Measurements from ENCODE around the gene DOK5.
"Not testable (repeated sequence)": the region's sequence is repeated elsewhere in the genome, so short reads cannot be mapped to it uniquely, and the experiment has no call there.

Gene DOK5

GRCh38 chr20:54475334-54476168 is at the start of gene DOK5:
DOK5 (plus strand) TSS chr20:54475593; CDS start chr20:54475947, 354 bp downstream.
- peak; percentile 4 to 33 (median 11) for DNase-seq

- DNase-seq: no peak
These were observed 46.0 kb upstream of the DOK5 start for GRCh38 chr20:54429364-54429763.

- no peak for DNase-seq
These were observed 44.0 kb upstream of the DOK5 start for GRCh38 chr20:54431156-54431944.

GRCh38 chr20:54432966-54433365 is 42.4 kb upstream of the DOK5 start:
- no peak for DNase-seq

- peak; percentile 4 to 58 (median 11) for DNase-seq
These were observed 41.8 kb upstream of the DOK5 start for GRCh38 chr20:54433636-54434035.

GRCh38 chr20:54434196-54434595 is 41.2 kb upstream of the DOK5 start:
- no peak for DNase-seq

- peak in 1 of 3 experiments; percentile 87 for DNase-seq
These were observed 40.4 kb upstream of the DOK5 start for GRCh38 chr20:54435015-54435414.

GRCh38 chr20:54436410-54436809 is 39.0 kb upstream of the DOK5 start:
- not testable (repeated sequence) for DNase-seq

- DNase-seq: no peak
These were observed 37.2 kb upstream of the DOK5 start for GRCh38 chr20:54438166-54438565.

- no peak for DNase-seq
These were observed 25.2 kb upstream of the DOK5 start for GRCh38 chr20:54450207-54450606.

- DNase-seq: no peak
These were observed 24.2 kb upstream of the DOK5 start for GRCh38 chr20:54451171-54451570.

GRCh38 chr20:54452277-54452676 is 23.1 kb upstream of the DOK5 start:
- DNase-seq: no peak

GRCh38 chr20:54454982-54455381 is 20.4 kb upstream of the DOK5 start:
- no peak for DNase-seq

GRCh38 chr20:54456423-54456822 is 19.0 kb upstream of the DOK5 start:
- DNase-seq: peak in 1 of 3 experiments; percentile 63

- no peak for DNase-seq
These were observed 18.4 kb upstream of the DOK5 start for GRCh38 chr20:54456961-54457360.

GRCh38 chr20:54458219-54458618 is 17.2 kb upstream of the DOK5 start:
- no peak for DNase-seq

- DNase-seq: no peak
These were observed 16.1 kb upstream of the DOK5 start for GRCh38 chr20:54459279-54459678.

- no peak for DNase-seq
These were observed 11.4 kb upstream of the DOK5 start for GRCh38 chr20:54464003-54464402.

GRCh38 chr20:54466127-54466526 is 9.3 kb upstream of the DOK5 start:
- DNase-seq: no peak

GRCh38 chr20:54467622-54468021 is 7.8 kb upstream of the DOK5 start:
- DNase-seq: no peak

- no peak for DNase-seq
These were observed 7.3 kb upstream of the DOK5 start for GRCh38 chr20:54468082-54468481.

GRCh38 chr20:54469293-54469692 is 6.1 kb upstream of the DOK5 start:
- no peak for DNase-seq

- DNase-seq: no peak
These were observed 5.4 kb upstream of the DOK5 start for GRCh38 chr20:54469952-54470351.

GRCh38 chr20:54470697-54471096 is 4.7 kb upstream of the DOK5 start:
- DNase-seq: no peak

All from NCI-H1417 (cell line).